Measurements from ENCODE around the gene SDK2. TPM values are rescaled to one million over a fixed set of nuclear protein-coding genes. Genes with fewer than 3 reads are reported as not detected.

The SDK2 gene
- total RNA-seq, 1 experiment from 2014 or later: 0.67 TPM

DNA sequence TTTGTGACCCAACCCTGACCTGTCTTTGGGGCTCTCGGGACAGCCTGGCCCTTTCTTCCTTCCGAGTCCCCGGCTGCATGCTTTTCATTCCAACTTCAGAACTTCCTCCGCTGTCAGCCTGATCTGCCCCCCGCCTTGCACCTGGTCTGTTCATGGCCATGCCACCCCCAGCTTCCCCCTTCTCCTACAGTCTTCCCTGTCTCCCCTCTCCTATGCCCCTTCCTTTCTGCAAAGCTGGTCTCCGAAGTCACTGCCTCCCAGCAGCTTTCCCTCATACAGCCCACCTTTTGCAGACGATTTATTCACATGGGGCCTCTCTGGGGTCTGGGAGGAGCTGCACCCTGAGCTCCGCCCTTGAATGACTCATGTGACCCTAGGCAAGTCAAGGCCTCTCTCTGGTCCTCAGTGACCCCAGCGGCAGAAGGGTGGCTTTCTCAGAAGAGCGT is 47.1 kb upstream of the SDK2 start:
- no peaks in the 10 kb centered on the region for H3K4me1 ChIP-seq (ENCODE audit: insufficient read depth, low read length, poor library complexity, severe bottlenecking)
- CTCF ChIA-PET: no interaction called here
- H3K4me3 ChIP-seq (ENCODE audit: low read depth, low read length, poor library complexity, severe bottlenecking): no peak overlapping the region
- no peak for TF ChIP-seq EZH2 (IDR thresholded peaks at IDR 0.05; ENCODE audit: borderline replicate concordance, low read depth, low read length, poor library complexity, severe bottlenecking)
- TF ChIP-seq, protein P1, sequence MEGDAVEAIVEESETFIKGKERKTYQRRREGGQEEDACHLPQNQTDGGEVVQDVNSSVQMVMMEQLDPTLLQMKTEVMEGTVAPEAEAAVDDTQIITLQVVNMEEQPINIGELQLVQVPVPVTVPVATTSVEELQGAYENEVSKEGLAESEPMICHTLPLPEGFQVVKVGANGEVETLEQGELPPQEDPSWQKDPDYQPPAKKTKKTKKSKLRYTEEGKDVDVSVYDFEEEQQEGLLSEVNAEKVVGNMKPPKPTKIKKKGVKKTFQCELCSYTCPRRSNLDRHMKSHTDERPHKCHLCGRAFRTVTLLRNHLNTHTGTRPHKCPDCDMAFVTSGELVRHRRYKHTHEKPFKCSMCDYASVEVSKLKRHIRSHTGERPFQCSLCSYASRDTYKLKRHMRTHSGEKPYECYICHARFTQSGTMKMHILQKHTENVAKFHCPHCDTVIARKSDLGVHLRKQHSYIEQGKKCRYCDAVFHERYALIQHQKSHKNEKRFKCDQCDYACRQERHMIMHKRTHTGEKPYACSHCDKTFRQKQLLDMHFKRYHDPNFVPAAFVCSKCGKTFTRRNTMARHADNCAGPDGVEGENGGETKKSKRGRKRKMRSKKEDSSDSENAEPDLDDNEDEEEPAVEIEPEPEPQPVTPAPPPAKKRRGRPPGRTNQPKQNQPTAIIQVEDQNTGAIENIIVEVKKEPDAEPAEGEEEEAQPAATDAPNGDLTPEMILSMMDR (conservative IDR thresholded peaks at IDR 0.05; ENCODE audit: low read depth, low read length): no peak
- no peaks in the 10 kb centered on the region for H3K9me3 ChIP-seq (ENCODE audit: low read depth, low read length, poor library complexity, severe bottlenecking)
- H3K36me3 ChIP-seq (ENCODE audit: insufficient read depth, low read length, poor library complexity, severe bottlenecking): no peaks in the 10 kb centered on the region
- DNase-seq (ENCODE audit: low spot score): no peak
- POLR2A ChIA-PET (ENCODE audit: low non-redundant PET): no interaction called here
- intact Hi-C loops (cut with micrococcal nuclease; ENCODE audit: unreplicated experiment): no loop called here
- BruUV-seq (replicated peaks): no TSS peak
- H3K27ac ChIP-seq (ENCODE audit: low read depth, low read length, poor library complexity, severe bottlenecking): no peak overlapping the region
- H3K27me3 ChIP-seq (replicated peaks; ENCODE audit: insufficient read depth, low read depth, low read length, poor library complexity): no peaks in the 10 kb centered on the region

DNA sequence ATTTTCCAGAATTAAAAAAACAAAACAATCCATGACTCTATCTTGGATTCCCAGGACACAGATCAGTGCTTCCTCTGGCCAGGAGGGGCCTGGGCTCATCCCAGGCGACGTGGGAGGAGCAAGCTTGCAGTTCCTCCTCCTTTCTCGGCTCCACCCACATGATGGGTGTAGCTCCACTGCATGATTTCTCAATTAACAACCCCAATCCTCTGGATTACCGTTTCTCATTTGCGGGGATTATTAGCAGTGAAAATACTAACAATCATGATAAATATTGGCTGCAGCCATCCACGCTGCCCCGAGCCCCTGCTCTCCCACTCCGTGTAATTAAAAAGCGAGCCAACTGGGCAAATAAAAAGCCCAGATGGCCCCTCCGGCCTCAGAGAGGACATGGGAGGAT is 46.4 kb upstream of the SDK2 start:
- no peaks in the 10 kb centered on the region for H3K9me3 ChIP-seq (ENCODE audit: low read depth, low read length, poor library complexity, severe bottlenecking)
- intact Hi-C loops (cut with micrococcal nuclease; ENCODE audit: unreplicated experiment): no loop called here
- no peak for TF ChIP-seq EZH2 (IDR thresholded peaks at IDR 0.05; ENCODE audit: borderline replicate concordance, low read depth, low read length, poor library complexity, severe bottlenecking)
- H3K36me3 ChIP-seq (ENCODE audit: insufficient read depth, low read length, poor library complexity, severe bottlenecking): no peaks in the 10 kb centered on the region
- ChIA-PET CTCF (no interaction called here), POLR2A (ENCODE audit: low non-redundant PET) (no interaction called here)
- H3K27ac ChIP-seq (ENCODE audit: low read depth, low read length, poor library complexity, severe bottlenecking): no peak overlapping the region
- no peak overlapping the region for H3K4me3 ChIP-seq (ENCODE audit: low read depth, low read length, poor library complexity, severe bottlenecking)
- no TSS peak for BruUV-seq (replicated peaks)
- H3K4me1 ChIP-seq (ENCODE audit: insufficient read depth, low read length, poor library complexity, severe bottlenecking): no peaks in the 10 kb centered on the region
- peak; percentile 11 for DNase-seq (ENCODE audit: low spot score)
- no peaks in the 10 kb centered on the region for H3K27me3 ChIP-seq (replicated peaks; ENCODE audit: insufficient read depth, low read depth, low read length, poor library complexity)

DNA sequence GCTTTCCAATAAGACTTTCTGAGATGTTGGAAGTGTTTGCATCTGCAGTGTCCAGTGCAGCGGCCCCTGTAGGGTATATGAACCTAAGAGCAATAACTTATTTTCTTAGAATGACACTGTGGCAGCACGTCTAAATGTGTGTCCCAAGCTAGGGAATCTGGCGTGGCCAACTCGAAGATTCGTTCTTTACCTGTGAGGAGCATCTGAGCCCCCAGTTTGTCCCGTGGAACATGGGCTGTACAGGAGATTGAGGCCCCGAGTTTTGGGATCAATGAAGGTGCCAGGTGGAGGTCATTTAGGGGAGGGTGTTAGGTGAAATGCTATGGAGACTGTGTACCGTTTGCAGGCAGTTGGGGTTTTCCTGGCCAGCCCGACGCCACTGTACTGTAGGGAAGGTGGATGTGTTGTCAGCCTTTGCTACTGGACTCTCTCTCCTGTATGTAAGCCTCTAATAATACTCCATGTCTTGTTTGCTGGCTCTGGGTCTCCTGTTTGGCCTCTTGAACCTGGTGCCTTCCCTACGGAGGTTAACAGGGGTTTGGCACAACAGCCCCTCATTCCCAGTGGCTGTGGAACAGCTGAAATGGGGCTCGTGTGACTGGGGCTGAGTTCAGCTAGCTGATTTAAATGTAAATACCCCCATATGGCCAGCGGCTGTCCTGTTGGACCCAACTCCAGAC is 45.5 kb upstream of the SDK2 start:
- no peaks in the 10 kb centered on the region for H3K9me3 ChIP-seq (ENCODE audit: low read depth, low read length, poor library complexity, severe bottlenecking)
- H3K27ac ChIP-seq (ENCODE audit: low read depth, low read length, poor library complexity, severe bottlenecking): no peak overlapping the region
- no TSS peak for BruUV-seq (replicated peaks)
- no peak overlapping the region for H3K4me3 ChIP-seq (ENCODE audit: low read depth, low read length, poor library complexity, severe bottlenecking)
- ChIA-PET CTCF (no interaction called here), POLR2A (ENCODE audit: low non-redundant PET) (no interaction called here)
- intact Hi-C loops (cut with micrococcal nuclease; ENCODE audit: unreplicated experiment): no loop called here
- no peak for DNase-seq (ENCODE audit: low spot score)
- H3K4me1 ChIP-seq (ENCODE audit: insufficient read depth, low read length, poor library complexity, severe bottlenecking): no peaks in the 10 kb centered on the region
- TF ChIP-seq, protein P1 (conservative IDR thresholded peaks at IDR 0.05; ENCODE audit: low read depth, low read length): no peak
- TF ChIP-seq EZH2 (IDR thresholded peaks at IDR 0.05; ENCODE audit: borderline replicate concordance, low read depth, low read length, poor library complexity, severe bottlenecking): no peak
- no peaks in the 10 kb centered on the region for H3K27me3 ChIP-seq (replicated peaks; ENCODE audit: insufficient read depth, low read depth, low read length, poor library complexity)
- no peaks in the 10 kb centered on the region for H3K36me3 ChIP-seq (ENCODE audit: insufficient read depth, low read length, poor library complexity, severe bottlenecking)

DNA sequence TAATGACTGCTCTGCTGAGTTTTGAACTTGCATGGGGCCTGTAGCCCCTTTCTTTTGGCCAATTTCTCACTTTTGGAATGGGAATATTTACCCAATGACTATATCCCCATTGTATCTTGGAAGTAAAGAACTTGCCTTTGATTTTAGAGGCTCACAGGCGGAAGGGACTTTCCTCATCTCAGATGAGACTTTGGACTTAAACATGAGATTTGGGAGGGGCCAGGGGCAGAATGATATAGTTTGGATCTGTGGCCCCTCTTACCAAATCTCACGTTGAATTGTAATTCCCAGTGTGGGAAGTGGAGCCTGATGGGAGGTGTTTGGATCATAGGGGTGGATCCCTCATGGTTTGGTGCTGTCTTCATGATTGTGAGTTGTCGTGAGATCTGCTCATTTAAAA is 42.7 kb upstream of the SDK2 start:
- BruUV-seq (replicated peaks): no TSS peak

More for the DNA sequence above, 42.7 kb upstream of the SDK2 start:
- no peak overlapping the region for H3K4me3 ChIP-seq (ENCODE audit: low read depth, low read length, poor library complexity, severe bottlenecking)
- intact Hi-C loops (cut with micrococcal nuclease; ENCODE audit: unreplicated experiment): no loop called here
- POLR2A ChIA-PET (ENCODE audit: low non-redundant PET): no interaction called here
- no peaks in the 10 kb centered on the region for H3K36me3 ChIP-seq (ENCODE audit: insufficient read depth, low read length, poor library complexity, severe bottlenecking)
- no peak for DNase-seq (ENCODE audit: low spot score)
- CTCF ChIA-PET: no interaction called here
- no peak overlapping the region for H3K27ac ChIP-seq (ENCODE audit: low read depth, low read length, poor library complexity, severe bottlenecking)
- no peaks in the 10 kb centered on the region for H3K27me3 ChIP-seq (replicated peaks; ENCODE audit: insufficient read depth, low read depth, low read length, poor library complexity)
- TF ChIP-seq, protein P1 (conservative IDR thresholded peaks at IDR 0.05; ENCODE audit: low read depth, low read length): no peak
- TF ChIP-seq EZH2 (IDR thresholded peaks at IDR 0.05; ENCODE audit: borderline replicate concordance, low read depth, low read length, poor library complexity, severe bottlenecking): no peak
- no peaks in the 10 kb centered on the region for H3K4me1 ChIP-seq (ENCODE audit: insufficient read depth, low read length, poor library complexity, severe bottlenecking)
- H3K9me3 ChIP-seq (ENCODE audit: low read depth, low read length, poor library complexity, severe bottlenecking): no peaks in the 10 kb centered on the region
